Endodermal cell (in vitro differentiated cells): ENCODE data around the gene ETAA1. TPM values are rescaled to one million over a fixed set of nuclear protein-coding genes. Genes with fewer than 3 reads are reported as not detected.

Experiments used
- DNase-seq: peaks from one replicate; pipeline ENCODE4 v3.0.0-alpha.2; 2017
- H3K27ac ChIP-seq: 2 replicates; pipeline ENCODE4 v1.5.1; 2013; ENCODE audit warnings: mild to moderate bottlenecking, low read depth, low read length, moderate library complexity
- H3K27me3 ChIP-seq: 2 replicates; pipeline ENCODE4 v1.6.1; 2013; ENCODE audit warnings: mild to moderate bottlenecking, low read length, moderate library complexity; ENCODE audit not compliant: insufficient read depth, control insufficient read depth, poor library complexity, severe bottlenecking
- H3K36me3 ChIP-seq: 2 replicates; pipeline ENCODE4 v1.7.0; 2013; ENCODE audit warnings: mild to moderate bottlenecking, low read length, moderate library complexity; ENCODE audit not compliant: control insufficient read depth, insufficient read depth
- H3K4me1 ChIP-seq: one replicate; pipeline ENCODE4 v1.7.0; 2013; ENCODE audit warnings: low read length; ENCODE audit not compliant: control insufficient read depth, insufficient read depth
- H3K4me3 ChIP-seq: 2 replicates; pipeline ENCODE4 v1.5.1; 2013; ENCODE audit warnings: mild to moderate bottlenecking, low read length, moderate library complexity
- H3K9ac ChIP-seq: 2 replicates; pipeline ENCODE4 v1.6.1; 2013; ENCODE audit warnings: mild to moderate bottlenecking, low read length, moderate library complexity; ENCODE audit not compliant: poor library complexity, severe bottlenecking; ENCODE audit errors: extremely low read depth
- H3K9me3 ChIP-seq: 2 replicates; pipeline ENCODE4 v1.6.1; 2013; ENCODE audit warnings: mild to moderate bottlenecking, low read length, moderate library complexity; ENCODE audit not compliant: control insufficient read depth
- H3K27ac Mint-ChIP-seq: 2 replicates; pipeline ENCODE4 v1.8.0; 2020; ENCODE audit warnings: mixed read lengths
- H3K27me3 Mint-ChIP-seq: 2 replicates; pipeline ENCODE4 v1.8.0; 2021; ENCODE audit warnings: mild to moderate bottlenecking, mixed read lengths; ENCODE audit not compliant: insufficient read depth
- H3K36me3 Mint-ChIP-seq: 2 replicates; pipeline ENCODE4 v1.8.0; 2020; ENCODE audit warnings: low read depth, mixed read lengths
- H3K4me1 Mint-ChIP-seq: 2 replicates; pipeline ENCODE4 v1.8.0; 2020; ENCODE audit warnings: mixed read lengths
- H3K4me3 Mint-ChIP-seq: 2 replicates; pipeline ENCODE4 v1.8.0; 2020; ENCODE audit warnings: mild to moderate bottlenecking, moderate library complexity, mixed read lengths
- H3K9me3 Mint-ChIP-seq: 2 replicates; pipeline ENCODE4 v1.8.0; 2020; ENCODE audit warnings: mild to moderate bottlenecking, mixed read lengths
- WGBS, 2 experiments: methylation state at CpG; one replicate each; pipeline versions ENCODE4 v1.1.5 to v1.1.7; 2013; ENCODE audit warnings: missing lambda C conversion rate in 2 of 2, mixed read lengths in 1 of 2; ENCODE audit not compliant: insufficient coverage in 1 of 2, insufficient read length in 1 of 2; 5-methylcytosine and 5-hydroxymethylcytosine counted together
- total RNA-seq, 2 donors: library from RNA; stranded (reverse); fragmentation: NEBNext Ultra II Directional in 1 of 2; extraction: Animal tissue kit (Norgen Biotek cat#: 25700) in 1 of 2; gene quantifications; 2 replicates in 1 of 2; 3 replicates in 1 of 2; pipeline ENCODE4 v1.2.1, GENCODE V29; 2021
- TF ChIP-seq, protein P1 (sequence below): fragments of 200-600 bp; sonication (generic); conservative IDR thresholded peaks from 2 replicates; pipeline ENCODE4 v1.5.0; 2021; ENCODE audit warnings: antibody characterized with exemption, mild to moderate bottlenecking

The ETAA1 gene
- total RNA-seq, 2 donors from 2014 or later: 18.9 to 21.3 TPM

DNA sequence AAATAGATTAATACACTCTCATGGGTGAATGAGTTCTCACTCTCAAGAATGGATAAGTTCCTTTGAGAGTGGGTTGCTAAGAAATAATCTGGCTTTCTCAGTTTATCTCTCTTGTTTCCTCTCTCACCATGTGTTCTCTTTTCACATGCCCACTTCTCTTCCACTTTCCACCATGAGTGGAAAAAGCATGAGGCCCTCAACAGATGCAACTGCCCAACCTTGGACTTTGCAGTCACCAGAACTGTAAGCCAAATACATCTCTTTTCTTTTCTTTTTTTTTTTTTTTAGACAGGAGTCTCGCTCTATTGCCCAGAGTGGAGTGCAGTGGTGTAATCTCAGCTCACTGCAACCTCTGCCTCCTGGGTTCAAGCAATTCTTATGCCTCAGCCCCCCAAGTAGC is 18.1 kb upstream of the ETAA1 start:
- Mint-ChIP-seq H3K9me3 (peaks cover 7% of the 10 kb centered on the region), H3K4me3 (no peak overlapping the region), H3K36me3 (no peaks in the 10 kb centered on the region), H3K27ac (no peak overlapping the region), H3K27me3 (no peaks in the 10 kb centered on the region), H3K4me1 (no peaks in the 10 kb centered on the region)
- no peak for DNase-seq
- no peak overlapping the region for H3K9ac ChIP-seq
- no peak overlapping the region for H3K4me3 ChIP-seq
- TF ChIP-seq, protein P1, sequence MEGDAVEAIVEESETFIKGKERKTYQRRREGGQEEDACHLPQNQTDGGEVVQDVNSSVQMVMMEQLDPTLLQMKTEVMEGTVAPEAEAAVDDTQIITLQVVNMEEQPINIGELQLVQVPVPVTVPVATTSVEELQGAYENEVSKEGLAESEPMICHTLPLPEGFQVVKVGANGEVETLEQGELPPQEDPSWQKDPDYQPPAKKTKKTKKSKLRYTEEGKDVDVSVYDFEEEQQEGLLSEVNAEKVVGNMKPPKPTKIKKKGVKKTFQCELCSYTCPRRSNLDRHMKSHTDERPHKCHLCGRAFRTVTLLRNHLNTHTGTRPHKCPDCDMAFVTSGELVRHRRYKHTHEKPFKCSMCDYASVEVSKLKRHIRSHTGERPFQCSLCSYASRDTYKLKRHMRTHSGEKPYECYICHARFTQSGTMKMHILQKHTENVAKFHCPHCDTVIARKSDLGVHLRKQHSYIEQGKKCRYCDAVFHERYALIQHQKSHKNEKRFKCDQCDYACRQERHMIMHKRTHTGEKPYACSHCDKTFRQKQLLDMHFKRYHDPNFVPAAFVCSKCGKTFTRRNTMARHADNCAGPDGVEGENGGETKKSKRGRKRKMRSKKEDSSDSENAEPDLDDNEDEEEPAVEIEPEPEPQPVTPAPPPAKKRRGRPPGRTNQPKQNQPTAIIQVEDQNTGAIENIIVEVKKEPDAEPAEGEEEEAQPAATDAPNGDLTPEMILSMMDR: no peak
- no peaks in the 10 kb centered on the region for H3K4me1 ChIP-seq
- H3K27me3 ChIP-seq: no peaks in the 10 kb centered on the region
- H3K27ac ChIP-seq: no peak overlapping the region
- 81% methylated on average over 1 of the region's 1 CpG; no CpG with 5 or more reads in 1 of the 2 experiments for WGBS, 2 experiments
- H3K9me3 ChIP-seq: no peaks in the 10 kb centered on the region
- no peaks in the 10 kb centered on the region for H3K36me3 ChIP-seq

DNA sequence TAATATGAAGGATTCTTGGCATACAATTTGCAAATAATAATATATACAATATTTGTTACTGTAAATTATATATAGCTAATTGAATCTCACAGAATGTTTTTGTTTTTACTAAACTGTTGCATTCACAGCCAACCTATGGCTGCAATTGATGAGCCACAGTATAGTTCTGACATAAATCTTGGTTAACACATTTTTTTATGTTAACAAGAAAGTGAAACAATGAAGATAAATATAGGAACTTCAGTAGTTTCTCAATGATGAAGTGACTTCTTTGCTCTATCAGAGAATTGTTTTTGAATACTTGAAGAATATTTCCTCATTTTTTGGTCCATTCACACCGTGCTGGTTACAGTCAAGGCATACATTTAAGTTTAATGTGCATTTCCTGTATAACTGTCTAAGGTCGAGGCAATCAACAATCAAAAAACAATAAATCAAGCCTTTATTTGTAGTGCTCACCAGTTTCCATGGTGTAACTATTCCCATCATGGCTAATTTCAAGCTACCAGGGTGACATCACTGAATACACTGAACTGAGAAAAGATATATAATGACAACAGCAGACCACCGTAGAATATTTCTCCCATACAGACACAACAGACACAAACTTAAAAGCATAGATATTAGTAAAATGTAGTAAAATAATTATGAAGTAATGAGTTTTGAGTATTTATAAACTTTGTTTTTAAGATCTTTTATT is 12.9 kb upstream of the ETAA1 start:
- H3K36me3 Mint-ChIP-seq: peaks cover 7% of the 10 kb centered on the region
- WGBS, 2 experiments: 94% methylated on average over 2 of the region's 3 CpGs; no CpG with 5 or more reads in 1 of the 2 experiments

DNA sequence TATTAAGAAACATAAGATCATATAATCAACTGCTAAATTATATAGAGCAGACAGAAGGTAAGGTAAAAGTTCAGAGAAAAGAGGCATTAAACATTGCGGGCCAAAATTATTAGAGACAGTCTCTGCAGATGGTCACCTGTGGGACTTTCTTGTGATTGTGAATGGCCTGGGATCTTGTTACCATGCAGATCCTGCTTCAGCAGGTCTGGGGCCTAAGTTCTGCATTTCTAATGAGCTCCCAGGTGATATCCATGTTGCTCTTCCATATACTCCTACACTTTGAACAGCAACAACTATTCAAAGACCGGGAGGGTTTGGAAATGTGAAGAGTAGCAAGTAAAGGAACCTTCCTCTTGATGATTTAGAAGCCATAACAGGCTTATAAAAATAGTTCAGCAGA is 8.5 kb upstream of the ETAA1 start:
- Mint-ChIP-seq H3K4me3 (no peak overlapping the region), H3K36me3 (peaks cover 7% of the 10 kb centered on the region), H3K9me3 (no peaks in the 10 kb centered on the region), H3K27ac (peak overlapping the region; percentile 92), H3K27me3 (no peaks in the 10 kb centered on the region), H3K4me1 (peaks cover 14% of the 10 kb centered on the region)
- Histone ChIP-seq H3K9ac (no peak overlapping the region), H3K36me3 (no peaks in the 10 kb centered on the region), H3K4me1 (no peaks in the 10 kb centered on the region), H3K27ac (no peak overlapping the region), H3K4me3 (no peak overlapping the region), H3K9me3 (no peaks in the 10 kb centered on the region), H3K27me3 (no peaks in the 10 kb centered on the region)
- TF ChIP-seq, protein P1: no peak
- 87 to 88% methylated on average over 1 to 2 of the region's 2 CpGs for WGBS, 2 experiments
- peak; percentile 53 for DNase-seq

More for the DNA sequence above, 12.9 kb upstream of the ETAA1 start:
- Histone ChIP-seq H3K9ac (no peak overlapping the region), H3K27ac (no peak overlapping the region), H3K4me3 (no peak overlapping the region), H3K9me3 (no peaks in the 10 kb centered on the region), H3K4me1 (no peaks in the 10 kb centered on the region), H3K36me3 (no peaks in the 10 kb centered on the region), H3K27me3 (no peaks in the 10 kb centered on the region)
- Mint-ChIP-seq H3K27me3 (no peaks in the 10 kb centered on the region), H3K27ac (no peak overlapping the region), H3K4me1 (peaks cover 8% of the 10 kb centered on the region), H3K9me3 (peaks cover 2% of the 10 kb centered on the region), H3K4me3 (no peak overlapping the region)
- TF ChIP-seq, protein P1: no peak
- DNase-seq: no peak
